OCI-LY7 (cell line): Measurements from ENCODE around the gene AXIN1.

ENCODE experiments used
- CTCF ChIP-seq: fragments of 200-600 bp; sonication (generic); conservative IDR thresholded peaks from 2 replicates; pipeline ENCODE4 v1.5.1; 2014; ENCODE audit warnings: mild to moderate bottlenecking, antibody characterized with exemption, low read length, moderate library complexity, mixed read lengths
- EZH2phosphoT487 ChIP-seq: fragments of 200-600 bp; sonication (generic); IDR thresholded peaks from 2 replicates; pipeline ENCODE4 v1.6.1; 2018; ENCODE audit warnings: low read depth, borderline replicate concordance, mild to moderate bottlenecking, mixed run types, antibody characterized with exemption, low read length, moderate library complexity, mixed read lengths

DNA sequence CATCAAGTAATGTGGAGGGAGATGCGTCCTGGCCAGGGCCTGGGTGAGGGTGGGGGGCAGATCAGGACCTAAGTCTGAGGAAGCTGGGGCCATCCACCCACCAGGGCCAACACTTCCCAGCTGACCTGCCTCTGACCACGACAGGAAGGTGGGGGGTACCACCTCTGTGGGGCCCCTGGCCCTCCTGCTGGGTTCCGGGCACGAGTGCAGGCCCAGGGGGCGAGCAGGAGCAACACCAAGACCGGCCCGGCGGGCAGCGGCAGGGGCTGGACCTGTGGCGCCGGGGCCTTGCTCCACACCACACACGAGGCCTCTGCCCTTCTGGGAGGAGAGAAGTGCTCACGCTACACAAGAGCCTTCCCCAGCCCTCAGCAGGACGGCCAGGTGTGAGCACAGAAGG, 56.2 kb downstream of the AXIN1 start:
- no peak for TF ChIP-seq CTCF
- TF ChIP-seq EZH2phosphoT487 = no peak
